HL-60 (cell line): ENCODE data around the gene APMAP.

Experiments
- POLR2AphosphoS5 ChIP-seq: IDR thresholded peaks from 2 replicates; pipeline ENCODE4 v1.6.1; 2012; ENCODE audit warnings: low read depth
- TF ChIP-seq, protein P1 (sequence below): IDR thresholded peaks from one replicate; pipeline ENCODE4 v1.5.1; 2011; ENCODE audit warnings: low read length, control low read depth, inconsistent platforms; ENCODE audit not compliant: insufficient read depth

GRCh38 chr20:24953621-24954133 lies 38.9 kb downstream of the APMAP start:
- no peak; the same call in 1 of the 2 replicates for TF ChIP-seq POLR2AphosphoS5
- TF ChIP-seq, protein P1, sequence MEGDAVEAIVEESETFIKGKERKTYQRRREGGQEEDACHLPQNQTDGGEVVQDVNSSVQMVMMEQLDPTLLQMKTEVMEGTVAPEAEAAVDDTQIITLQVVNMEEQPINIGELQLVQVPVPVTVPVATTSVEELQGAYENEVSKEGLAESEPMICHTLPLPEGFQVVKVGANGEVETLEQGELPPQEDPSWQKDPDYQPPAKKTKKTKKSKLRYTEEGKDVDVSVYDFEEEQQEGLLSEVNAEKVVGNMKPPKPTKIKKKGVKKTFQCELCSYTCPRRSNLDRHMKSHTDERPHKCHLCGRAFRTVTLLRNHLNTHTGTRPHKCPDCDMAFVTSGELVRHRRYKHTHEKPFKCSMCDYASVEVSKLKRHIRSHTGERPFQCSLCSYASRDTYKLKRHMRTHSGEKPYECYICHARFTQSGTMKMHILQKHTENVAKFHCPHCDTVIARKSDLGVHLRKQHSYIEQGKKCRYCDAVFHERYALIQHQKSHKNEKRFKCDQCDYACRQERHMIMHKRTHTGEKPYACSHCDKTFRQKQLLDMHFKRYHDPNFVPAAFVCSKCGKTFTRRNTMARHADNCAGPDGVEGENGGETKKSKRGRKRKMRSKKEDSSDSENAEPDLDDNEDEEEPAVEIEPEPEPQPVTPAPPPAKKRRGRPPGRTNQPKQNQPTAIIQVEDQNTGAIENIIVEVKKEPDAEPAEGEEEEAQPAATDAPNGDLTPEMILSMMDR = no peak
